HFFc6 (cell line): ENCODE results near the gene PRPF6. TPM values are rescaled to one million over a fixed set of nuclear protein-coding genes. Genes with fewer than 3 reads are reported as not detected.
"Not testable (repeated sequence)": the region's sequence is repeated elsewhere in the genome, so short reads cannot be mapped to it uniquely, and the experiment has no call there.

Source experiments
- DNase-seq: peaks from one replicate; pipeline ENCODE4 v3.0.0-alpha.2; 2018
- H3K27ac Mint-ChIP-seq: 2 replicates; pipeline ENCODE4 v1.8.0; 2020; ENCODE audit warnings: mild to moderate bottlenecking, mixed read lengths
- H3K27me3 Mint-ChIP-seq: 2 replicates; pipeline ENCODE4 v1.8.0; 2021; ENCODE audit warnings: mild to moderate bottlenecking, moderate library complexity, mixed read lengths; ENCODE audit not compliant: insufficient read depth
- H3K36me3 Mint-ChIP-seq: 2 replicates; pipeline ENCODE4 v1.8.0; 2021; ENCODE audit warnings: low read depth, mixed read lengths
- H3K4me1 Mint-ChIP-seq: 2 replicates; pipeline ENCODE4 v1.8.0; 2020; ENCODE audit warnings: low read depth, mixed read lengths
- H3K4me3 Mint-ChIP-seq: 2 replicates; pipeline ENCODE4 v1.8.0; 2020; ENCODE audit warnings: mild to moderate bottlenecking, moderate library complexity, mixed read lengths
- H3K9me3 Mint-ChIP-seq: 2 replicates; pipeline ENCODE4 v1.8.0; 2020; ENCODE audit warnings: mild to moderate bottlenecking, mixed read lengths
- total RNA-seq, 6 experiments: library from RNA; stranded (reverse); fragmentation: NEBNext Ultra II Directional; extraction: Animal tissue kit (Norgen Biotek cat#: 25700); gene quantifications; 2 replicates in 1 of 6; 3 replicates in 5 of 6; pipeline ENCODE4 v1.2.3, GENCODE V29; 2021
- TF ChIP-seq, protein P1 (sequence below): fragments of 200-600 bp; sonication (generic); IDR thresholded peaks from 2 replicates; pipeline ENCODE4 v1.5.0; 2021; ENCODE audit warnings: antibody characterized with exemption, mild to moderate bottlenecking

Gene PRPF6
- total RNA-seq, 6 experiments from 2014 or later: 70.7 to 73.2 (median 72.9) TPM

DNA sequence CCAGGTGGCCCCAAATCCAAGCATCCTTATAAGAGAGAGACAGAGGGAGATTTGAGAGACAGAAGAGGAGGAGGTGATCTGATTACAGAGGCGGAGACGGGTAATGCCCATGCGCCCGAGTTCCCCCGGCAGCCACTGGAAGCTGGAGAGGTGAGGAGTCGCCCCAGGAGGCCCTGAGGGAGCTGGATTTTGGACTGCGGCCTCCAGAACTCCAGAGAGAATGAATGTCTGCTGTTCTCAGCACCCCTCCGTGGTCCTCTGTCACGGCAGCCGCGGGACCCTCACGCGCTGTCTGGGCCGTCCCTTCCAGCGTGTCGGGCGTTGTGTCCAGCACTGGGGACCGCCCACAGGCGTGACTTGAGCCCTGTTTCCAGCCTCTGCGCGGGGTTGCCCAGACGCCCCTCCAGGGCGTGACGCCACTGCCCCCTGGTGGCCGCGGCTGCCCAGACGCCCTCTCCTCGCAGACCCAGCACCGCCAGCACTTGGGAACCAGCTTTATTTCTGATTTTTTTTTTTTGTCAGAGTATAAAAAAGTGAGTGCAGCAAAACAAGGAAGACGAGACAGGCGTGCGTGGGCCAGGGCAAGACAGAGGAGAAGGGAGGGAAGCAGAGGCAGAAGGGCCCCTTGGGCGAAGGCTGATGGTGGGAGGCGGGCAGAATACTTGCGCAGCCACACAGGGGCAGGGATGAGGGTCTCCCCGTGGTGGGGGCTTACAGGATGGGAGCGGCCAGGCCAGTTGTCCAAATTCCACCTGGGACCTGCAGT, 7.1 kb upstream of the PRPF6 start:
- no peaks in the 10 kb centered on the region; the same call in none of the 2 replicates for H3K27me3 Mint-ChIP-seq
- no peaks in the 10 kb centered on the region for H3K9me3 Mint-ChIP-seq
- peak overlapping the region; percentile 20; the same call in 1 of the 2 replicates for H3K27ac Mint-ChIP-seq
- H3K4me1 Mint-ChIP-seq: peaks cover 36% of the 10 kb centered on the region
- no peaks in the 10 kb centered on the region for H3K36me3 Mint-ChIP-seq
- DNase-seq: peak; percentile 72
- peak overlapping the region; percentile 65 for H3K4me3 Mint-ChIP-seq
- TF ChIP-seq, protein P1, sequence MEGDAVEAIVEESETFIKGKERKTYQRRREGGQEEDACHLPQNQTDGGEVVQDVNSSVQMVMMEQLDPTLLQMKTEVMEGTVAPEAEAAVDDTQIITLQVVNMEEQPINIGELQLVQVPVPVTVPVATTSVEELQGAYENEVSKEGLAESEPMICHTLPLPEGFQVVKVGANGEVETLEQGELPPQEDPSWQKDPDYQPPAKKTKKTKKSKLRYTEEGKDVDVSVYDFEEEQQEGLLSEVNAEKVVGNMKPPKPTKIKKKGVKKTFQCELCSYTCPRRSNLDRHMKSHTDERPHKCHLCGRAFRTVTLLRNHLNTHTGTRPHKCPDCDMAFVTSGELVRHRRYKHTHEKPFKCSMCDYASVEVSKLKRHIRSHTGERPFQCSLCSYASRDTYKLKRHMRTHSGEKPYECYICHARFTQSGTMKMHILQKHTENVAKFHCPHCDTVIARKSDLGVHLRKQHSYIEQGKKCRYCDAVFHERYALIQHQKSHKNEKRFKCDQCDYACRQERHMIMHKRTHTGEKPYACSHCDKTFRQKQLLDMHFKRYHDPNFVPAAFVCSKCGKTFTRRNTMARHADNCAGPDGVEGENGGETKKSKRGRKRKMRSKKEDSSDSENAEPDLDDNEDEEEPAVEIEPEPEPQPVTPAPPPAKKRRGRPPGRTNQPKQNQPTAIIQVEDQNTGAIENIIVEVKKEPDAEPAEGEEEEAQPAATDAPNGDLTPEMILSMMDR: peak; percentile 99

DNA sequence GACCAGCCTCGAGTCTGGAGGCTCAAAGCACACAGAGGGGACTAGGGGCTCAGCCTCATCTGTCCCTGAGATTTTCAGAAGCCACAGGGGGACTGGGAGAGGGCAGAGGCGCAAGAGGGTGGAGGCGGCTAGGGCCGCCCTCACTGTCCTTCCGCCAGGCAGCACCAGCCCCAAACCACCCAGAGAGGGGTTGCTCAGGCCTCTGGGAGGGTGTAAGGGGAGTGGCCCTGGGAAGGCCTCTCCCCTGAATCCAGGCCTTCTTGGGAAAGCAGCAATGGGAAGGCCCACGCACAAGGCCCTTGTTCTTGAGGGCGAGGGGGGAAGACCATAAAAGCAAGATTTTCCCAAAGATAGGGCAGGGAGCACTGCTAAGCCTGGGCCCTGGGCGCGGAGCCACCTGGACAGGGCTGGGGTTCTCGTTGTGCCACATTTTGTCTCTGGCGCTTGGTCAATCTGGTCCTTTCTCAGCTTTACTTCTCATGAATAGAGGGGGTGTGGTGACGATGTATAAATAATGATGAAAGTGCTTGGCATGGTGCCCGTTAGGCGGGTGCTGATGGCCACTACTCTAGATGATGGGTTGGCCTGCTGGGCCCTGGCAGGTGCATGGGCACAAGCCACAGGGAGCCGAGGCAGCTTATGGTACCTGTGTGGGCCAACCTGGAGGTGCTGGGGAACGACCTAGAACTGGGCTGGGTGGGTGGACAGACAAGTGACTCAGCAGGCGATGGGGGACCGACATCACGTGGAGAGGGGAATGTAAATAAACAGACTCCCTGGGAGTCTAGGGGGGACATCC, 6.3 kb upstream of the PRPF6 start:
- DNase-seq: no peak
- Mint-ChIP-seq H3K4me3 (no peak overlapping the region), H3K27me3 (no peaks in the 10 kb centered on the region; the same call in none of the 2 replicates), H3K9me3 (no peaks in the 10 kb centered on the region), H3K4me1 (peaks cover 34% of the 10 kb centered on the region), H3K36me3 (no peaks in the 10 kb centered on the region), H3K27ac (no peak overlapping the region)
- TF ChIP-seq, protein P1: no peak

DNA sequence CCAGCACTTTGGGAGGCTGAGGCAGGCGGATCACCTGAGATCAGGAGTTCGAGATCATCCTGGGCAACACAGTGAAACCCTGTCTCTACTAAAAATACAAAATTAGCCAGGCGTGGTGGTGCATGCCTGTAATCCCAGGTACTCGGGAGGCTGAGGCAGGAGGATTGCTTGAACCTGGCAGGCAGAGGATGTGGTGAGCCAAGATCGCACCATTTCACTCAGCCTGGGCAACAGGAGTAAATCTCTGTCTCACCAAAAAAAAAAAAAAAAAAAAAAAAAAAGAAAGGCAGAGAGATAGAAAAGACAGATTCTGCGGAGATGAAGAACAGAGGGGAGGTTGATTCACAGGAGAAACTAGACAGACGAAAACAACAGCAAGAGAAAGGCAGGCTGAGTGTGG, 4.4 kb upstream of the PRPF6 start:
- H3K36me3 Mint-ChIP-seq, H3K9me3 Mint-ChIP-seq, DNase-seq, H3K27me3 Mint-ChIP-seq, H3K27ac Mint-ChIP-seq, H3K4me3 Mint-ChIP-seq: not testable (repeated sequence)
- H3K4me1 Mint-ChIP-seq: peaks cover 47% of the 10 kb centered on the region

DNA sequence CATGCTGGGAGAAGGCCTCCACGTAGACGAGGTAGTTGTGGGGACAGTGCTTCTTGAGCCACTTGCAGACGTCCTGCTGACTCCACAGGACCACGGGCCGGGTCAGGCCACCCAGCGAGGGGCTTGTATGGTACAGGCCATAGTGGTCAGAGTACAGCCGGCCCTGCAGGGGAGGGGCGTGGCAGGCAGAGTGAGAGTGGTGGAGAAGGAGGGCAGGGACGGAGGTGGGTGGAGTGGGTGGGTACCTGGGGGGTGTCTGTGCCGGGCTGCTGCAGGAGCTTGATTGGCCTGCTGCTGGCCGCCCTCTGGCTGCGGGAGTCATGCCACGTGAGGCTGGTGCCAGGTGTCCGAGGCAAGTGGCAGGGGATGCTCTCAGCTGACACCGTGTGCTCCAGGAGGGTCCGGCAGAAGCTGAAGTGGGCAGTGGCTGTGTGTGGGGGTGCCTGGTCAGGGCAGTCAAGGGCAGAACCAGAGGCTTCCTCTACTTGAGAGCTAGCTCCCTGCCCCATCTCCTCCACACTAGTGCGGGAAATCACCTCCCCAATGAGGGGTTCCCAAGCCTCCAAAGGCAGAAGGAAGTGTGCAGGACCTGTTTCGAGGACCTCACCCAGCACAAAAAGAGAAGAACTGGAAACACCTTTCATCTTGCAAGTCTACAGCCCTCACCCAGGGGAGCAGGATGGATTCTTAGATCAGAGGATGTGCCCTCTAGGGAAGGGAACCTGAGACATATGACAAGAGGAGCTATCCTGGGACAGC, 3.8 kb upstream of the PRPF6 start:
- TF ChIP-seq, protein P1: no peak
- H3K4me1 Mint-ChIP-seq: peaks cover 52% of the 10 kb centered on the region
- DNase-seq: no peak
- H3K4me3 Mint-ChIP-seq: no peak overlapping the region
- no peaks in the 10 kb centered on the region for H3K9me3 Mint-ChIP-seq
- peaks cover 5% of the 10 kb centered on the region; the same call in 1 of the 2 replicates for H3K36me3 Mint-ChIP-seq
- peak overlapping the region; percentile 40 for H3K27ac Mint-ChIP-seq
- no peaks in the 10 kb centered on the region; the same call in none of the 2 replicates for H3K27me3 Mint-ChIP-seq

DNA sequence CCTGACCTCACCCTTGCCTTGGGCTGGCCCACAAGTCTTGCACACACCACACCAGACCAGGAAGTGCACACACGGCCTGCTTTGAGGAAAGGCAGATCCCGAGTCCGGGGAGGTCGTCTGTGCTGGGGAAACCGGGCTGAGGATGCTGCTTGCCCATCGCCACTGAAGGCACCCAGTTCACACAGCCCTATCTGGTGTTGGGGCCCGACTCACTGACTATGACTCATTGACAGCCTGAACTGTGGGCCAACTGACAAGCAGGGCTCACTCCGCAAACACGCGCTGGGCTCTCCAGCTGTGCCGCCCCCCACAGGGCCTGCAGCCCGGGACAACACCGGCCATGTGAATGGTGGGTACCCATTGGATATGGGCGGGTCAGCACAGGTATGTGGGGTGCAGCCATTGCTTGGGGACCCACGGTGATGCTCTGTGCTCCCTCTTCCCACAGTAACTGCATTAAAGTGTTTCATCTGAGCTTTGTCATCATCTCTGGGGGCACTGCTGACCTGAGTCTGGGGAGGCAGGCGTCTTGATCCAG, 3.1 kb upstream of the PRPF6 start:
- DNase-seq: peak; percentile 43
- Mint-ChIP-seq H3K27me3 (no peaks in the 10 kb centered on the region; the same call in none of the 2 replicates), H3K9me3 (no peaks in the 10 kb centered on the region), H3K4me1 (peaks cover 55% of the 10 kb centered on the region), H3K4me3 (peak overlapping the region; percentile 22; the same call in 1 of the 2 replicates), H3K27ac (peak overlapping the region; percentile 40), H3K36me3 (peaks cover 12% of the 10 kb centered on the region)
- TF ChIP-seq, protein P1: no peak
